Stimulated activated CD8-positive, alpha-beta memory T cell treated with anti-CD3 and anti-CD28 coated beads, Interleukin-2, amount 100 ng/mL, for 1 hour (primary cell): ENCODE measurements around the gene CXCL17.

ENCODE experiments used
- DNase-seq, 2 donors: peaks; one replicate each; pipeline ENCODE4 v3.0.0-alpha.2; 2020; ENCODE audit warnings: low read depth in 2 of 2

The CXCL17 gene

DNA sequence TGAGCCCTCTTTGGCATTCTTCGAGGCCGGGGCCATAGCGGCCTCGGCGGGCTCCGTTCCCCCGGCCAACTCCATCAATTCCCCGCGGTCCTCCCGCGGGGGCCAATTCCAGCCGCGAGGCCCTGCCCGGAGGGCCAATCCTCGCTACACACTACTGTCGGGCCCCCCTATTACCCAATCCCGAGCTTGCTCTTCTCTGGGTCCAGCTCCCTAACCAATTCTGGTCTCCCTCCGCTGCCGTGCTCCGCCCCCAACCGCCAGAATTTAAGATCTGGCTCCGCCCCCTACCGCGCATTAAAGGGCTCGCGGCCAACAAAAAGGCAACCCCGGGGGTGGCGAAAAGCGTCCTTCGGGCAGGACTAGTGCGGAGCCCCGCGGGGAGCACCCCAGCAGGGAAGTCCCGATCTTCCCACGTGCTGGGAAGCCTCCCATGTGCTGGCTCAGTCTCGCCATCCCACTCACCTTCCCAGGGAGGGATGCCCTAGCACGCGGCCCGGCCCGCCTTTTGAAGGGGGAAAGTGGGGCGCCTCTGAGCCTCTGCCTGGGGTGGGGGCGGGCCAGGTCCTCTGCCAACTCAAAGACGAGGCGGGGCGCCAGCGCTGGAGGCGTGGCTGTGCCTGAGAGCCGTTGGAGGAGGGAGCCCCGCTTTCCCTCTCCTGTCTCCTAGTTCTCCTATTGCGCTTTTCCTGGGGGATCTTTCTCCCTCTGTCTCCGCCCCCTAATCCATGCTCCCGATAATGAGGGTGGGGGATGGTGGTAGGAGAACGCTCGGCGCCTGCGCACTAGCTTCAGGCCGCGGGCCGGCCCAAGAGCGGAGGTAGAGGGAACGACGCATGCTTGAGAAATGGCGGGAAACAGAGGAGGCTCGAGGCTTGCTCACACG is 19.0 kb downstream of the CXCL17 start:
- DNase-seq, result peak; percentile 86 to 87

DNA sequence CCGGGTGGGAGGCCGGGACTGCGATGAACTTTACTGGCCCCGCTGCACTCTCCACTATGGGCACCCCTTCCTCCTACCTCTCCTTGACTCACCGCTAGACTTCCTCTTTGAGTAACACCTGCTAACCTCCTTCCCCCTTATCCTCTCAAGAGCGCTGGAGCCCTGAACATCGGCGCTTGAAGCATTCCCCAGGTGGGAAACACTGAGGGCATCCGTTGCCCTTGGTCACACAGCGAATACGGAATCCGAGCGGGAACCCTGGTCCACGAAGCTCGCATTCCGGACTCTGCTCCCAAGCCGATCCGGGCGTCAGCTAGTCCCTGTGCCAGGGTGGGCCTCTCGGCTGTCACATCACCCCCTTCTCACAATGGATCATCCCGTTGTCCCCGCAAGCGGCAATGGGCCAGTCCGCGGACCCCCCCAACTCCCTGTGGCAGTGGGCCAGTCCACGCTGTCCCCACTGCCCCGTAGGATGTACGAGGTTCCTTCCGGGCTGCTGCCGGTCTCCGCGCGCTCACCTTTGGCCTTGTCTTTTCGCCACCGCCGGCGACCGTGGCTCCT is 19.8 kb downstream of the CXCL17 start:
- DNase-seq, result peak in 1 of 2 donors; percentile 34

DNA sequence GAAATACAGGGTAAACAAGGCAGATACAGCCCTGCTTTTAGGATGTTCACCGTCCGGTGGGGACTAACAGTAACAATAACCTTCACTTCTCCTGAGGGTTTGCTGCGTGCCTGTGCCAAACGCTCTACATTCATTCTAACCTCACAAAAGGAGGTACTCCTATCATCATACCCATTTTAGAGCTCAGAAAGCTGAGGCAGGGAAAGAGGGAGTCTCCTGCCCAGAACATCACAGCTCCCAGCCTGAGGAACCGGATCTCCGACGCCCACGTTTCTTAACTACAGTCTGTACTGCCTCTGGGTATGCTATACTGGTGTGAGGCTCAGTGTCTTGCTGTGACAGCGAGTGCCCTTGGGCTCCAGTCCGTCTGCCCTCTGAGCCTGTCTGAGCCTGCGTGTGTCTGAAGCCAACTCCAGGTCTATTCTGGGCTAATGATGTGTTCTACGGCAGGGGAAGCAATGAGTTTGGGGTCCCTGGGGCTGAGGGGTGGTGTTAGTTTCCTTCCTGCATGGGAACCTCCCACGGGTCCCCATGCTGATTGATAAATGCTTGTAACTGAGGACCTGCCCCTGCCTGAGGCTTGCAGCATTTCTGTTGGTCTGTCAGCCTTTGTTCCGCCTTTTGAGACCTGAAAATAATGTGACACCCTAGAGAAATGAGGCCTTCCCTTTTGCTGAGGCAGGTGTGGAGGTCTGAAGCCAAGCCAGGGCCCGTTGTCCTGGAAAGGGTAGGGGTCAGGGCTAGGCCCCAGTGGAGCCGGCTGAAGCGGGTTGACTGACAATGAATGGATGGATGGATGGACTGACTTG is 20.4 kb downstream of the CXCL17 start:
- DNase-seq, result no peak

DNA sequence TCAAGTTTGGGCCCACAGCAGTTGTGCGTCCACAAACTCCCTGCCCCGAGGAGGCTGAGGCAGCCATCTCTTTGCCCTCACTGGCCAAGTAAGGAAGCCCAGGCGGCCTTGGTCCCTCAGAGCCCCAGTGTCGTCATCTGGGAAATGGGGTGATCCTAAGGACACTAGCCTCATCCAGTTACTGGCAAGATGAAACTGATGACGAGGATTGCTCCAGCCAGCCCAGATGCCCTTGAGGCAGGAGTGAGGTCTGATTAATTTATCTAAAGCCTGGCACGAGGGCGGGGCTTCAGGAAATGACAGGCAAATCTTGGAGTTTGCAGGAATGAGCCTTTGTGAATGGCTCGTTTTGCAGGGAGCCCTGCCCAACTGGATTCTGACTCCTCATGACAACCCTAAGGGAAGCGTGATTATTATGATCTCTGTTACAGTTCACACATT is 21.1 kb downstream of the CXCL17 start:
- no peak for DNase-seq

DNA sequence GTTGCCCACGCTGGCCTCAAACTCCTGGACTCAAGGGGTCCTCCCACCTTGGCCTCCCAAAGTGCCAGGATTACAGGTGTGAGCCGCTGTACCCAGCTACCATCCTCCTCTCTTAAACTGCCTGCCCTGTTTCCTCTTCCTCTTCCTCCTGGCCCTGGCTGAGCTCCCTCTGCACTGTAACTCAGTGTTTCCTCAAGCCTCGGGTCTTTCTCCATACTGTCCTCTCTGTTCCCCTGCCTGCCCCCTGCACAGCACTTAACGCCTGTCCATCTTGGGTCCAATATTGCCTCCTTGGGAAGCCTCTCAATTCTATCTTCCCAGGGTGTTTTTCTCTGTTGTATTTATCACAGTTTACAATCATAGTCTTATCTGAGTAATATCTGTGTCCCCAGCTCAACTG is 21.6 kb downstream of the CXCL17 start:
- no peak for DNase-seq

DNA sequence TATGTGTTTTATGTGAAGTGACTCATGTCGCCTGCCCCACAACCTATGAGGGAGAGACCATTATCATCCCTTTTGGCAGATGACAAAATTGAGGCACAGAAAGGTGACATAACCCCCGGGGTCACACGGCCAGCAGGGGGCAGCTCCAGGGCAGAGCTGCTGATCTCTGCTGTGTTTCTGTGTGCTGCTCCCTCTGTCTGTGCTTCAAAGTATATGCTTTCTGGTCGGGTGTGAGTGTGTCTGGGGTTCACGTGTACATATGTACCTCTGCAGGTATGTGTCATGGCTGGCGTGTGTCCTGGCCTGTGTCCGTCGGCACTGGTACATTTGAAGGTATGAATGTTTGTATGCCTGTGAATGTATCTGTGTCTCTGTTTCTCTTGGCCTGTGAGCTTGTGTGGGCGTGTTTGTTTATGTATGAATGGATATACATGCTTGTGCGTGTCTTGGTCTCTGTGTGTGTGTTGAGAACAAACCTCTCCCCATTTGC is 22.6 kb downstream of the CXCL17 start:
- peak; percentile 40 to 55 for DNase-seq

DNA sequence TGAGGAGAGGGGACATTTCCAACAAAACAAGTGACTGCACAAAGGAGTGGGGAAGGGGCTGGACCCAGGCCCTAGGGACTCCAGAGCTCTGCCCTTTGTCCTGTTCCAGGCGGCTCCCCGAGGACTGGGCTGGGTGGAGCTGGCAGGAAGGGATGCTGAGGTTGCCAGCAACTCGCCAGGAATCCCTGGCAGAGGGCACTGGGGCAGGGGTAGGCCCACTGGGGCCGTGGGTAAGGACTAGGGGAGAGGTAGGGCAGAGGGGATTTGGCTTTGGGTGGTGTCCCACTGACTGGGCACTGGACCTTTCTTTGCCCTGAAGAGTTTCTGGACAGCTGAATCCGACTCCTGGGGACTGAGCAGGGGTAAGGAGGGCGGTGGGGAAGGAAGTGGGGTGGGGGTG is 23.4 kb downstream of the CXCL17 start:
- DNase-seq, result no peak

DNA sequence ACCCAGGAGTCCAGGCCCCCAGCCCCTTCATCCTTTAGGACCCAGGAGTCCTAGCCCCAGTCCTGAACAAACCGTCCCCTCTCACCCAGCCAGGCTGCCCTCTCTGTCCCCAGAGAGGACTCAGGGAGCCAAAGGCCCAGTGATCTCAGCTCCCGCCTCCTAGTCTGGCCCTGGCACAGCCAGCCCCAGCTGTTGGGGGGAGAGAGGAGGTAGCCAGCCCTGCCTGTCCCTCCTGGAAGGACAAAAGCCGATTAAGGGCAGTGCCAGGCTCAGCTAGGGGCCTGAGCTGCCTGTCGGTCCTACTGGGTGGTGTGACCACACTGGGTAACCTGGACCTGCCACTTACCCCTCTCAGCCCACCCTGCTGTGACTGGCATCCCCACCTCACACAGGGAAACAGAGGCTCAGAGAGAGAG is 30.1 kb downstream of the CXCL17 start:
- DNase-seq, result no peak

DNA sequence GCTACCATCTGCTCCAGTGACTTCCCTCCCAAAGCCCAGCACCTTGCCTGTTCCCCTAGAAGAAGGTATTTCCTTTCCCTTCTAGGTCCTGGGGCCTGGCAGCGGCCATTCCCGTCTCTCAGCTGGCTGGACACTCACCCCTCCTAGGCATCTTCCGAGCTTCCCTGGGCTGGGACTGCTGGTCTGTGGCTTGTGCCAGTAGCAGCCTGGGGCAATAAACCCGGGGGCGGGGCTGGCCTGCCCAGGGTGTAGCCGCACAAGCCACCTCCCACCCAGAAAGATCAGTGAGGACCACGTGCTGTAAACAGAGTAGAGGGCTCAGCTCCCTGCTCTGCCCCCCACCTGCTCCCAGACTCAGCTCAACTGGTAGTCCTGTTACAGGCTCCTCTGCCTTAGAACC is 30.5 kb downstream of the CXCL17 start:
- DNase-seq, result no peak

DNA sequence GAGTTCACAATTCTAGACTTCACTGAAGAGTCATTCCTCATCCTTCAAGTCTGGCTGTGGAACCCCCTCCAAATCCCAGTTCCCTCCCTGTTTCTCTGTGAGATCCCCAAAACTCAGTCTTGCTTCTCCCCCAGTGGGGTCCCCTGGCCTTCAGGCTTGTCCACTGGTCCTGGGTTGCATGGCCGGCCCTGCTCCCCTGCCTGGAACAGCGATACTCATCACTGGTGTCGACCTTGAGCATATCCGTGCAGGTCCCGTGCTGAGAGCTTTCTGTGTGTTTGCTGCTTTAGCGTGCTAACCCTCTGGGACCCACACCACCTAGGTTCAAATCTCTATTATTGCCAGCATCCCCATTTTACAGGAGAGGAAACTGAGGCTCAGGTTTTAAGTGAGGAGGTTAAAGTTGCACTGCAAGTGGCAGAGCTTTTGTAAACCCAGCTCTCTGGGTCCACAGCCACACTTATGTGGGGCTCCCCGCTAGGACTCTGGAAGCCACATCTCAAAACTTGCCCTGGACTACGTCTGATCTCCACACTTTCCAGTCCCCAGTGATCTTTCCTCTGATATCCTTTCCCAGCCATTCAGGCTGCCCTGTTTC is 31.1 kb downstream of the CXCL17 start:
- DNase-seq, result no peak

DNA sequence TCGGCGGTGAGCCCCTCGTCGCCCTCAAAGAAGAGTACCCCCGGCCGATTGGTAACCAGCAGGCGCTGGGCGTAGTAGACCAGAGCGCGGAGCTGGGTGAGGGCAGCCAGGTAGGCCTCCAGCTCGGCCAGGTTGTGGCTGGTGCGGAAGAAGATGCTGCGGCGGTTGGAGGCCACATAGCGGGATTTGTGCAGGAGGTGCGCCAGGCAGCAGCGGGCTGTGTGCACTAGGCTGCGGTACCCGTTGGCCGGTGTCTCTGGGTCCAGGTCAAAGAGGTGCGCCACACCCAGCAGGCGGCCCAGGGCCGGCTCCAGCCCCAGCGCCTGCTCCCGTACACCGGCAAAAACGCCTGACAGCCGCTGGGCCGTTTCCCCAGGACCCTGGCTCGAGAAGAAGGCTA is 32.4 kb downstream of the CXCL17 start:
- no peak for DNase-seq

DNA sequence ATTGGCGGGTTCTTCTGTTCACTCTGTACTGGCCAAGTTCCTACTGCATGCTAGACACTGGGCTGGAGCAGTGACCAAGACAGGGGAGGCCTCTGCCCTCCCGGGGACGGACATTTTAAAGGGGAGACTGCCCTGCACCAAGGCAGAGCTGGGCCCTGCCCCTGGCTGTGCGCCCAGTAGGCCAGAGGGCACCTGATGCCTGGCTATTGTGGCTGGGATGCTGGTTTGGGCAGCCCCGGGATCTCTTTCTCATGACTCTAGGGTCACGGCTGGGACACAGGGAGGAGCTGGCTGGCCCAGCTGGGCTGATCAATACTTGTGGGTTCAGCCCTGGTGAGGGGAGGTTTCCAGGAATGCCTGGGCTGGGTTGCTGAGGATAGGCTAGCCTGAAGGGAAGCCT is 33.3 kb downstream of the CXCL17 start:
- no peak for DNase-seq

DNA sequence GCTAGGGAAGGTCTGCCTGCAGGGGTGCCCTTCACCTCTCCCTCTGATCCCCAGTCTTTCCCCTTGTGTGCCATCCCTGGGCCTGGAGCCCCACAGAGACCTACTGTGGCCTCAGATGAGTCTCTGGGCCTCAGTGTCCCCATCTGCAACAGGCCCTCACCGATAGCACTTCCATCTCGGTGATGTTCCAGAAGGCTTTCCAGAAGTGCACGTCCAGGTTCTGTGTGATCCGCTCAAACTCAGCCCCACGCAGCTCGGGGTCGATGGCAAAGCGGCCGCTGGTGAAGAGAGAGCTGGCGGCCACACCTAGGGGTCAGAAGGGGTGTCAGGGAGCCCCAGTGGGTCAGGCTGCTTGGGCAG is 35.0 kb downstream of the CXCL17 start:
- DNase-seq, result no peak

DNA sequence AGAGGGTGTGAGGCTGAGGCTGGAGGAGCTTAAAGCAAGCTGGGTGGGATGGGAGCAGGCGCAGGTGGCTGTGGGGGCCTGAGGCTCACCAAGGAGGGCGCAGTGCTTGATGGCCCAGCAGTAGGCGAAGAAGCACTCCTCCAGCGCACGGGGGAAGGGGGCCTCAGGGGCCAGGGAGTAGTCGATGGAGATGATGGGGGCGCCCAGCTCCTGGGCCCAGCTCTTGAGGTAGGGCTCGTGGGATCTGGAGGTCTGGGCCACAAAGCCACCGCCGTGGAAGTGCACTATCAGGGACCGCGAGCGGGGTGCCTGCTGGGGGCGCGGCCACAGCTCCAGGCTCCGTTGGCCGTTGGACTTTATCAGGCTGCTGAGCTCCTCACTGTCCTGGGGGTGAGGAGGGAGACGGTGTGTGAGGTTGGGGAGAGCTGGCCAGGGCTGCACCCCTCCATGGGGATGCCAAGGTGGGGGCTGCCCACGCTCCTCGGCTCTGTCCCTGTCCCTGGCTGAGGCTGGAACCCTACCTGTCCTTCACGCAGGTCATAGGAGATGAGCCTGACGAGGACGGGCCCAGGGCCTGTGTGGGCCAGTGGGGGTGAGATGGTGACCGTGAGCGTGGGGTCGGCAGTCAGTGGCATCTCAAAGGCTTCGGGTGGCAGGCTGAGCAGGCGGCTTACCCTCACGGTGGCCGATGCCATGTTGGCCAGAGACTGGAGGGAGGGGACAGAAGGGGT is 35.5 kb downstream of the CXCL17 start:
- DNase-seq, result no peak

DNA sequence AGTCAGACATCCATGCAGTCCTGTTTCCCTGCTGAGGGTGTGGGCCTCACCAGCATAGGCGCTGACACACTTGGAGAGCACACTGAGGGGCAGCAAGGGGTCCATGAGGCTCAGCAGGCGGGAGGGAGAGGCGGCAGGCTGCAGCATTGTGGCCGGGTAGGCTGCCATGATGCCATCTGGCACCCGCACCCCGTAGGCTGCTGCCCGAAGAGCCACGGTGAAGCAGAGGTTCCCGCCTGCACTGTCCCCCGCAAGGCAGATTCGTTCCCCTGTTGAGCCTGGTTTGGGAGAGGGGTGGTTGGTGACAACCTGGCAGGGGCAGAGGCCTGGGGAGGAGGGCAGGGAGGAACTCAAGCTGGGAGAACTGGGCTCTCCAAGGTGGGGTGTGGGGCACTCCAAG is 36.6 kb downstream of the CXCL17 start:
- DNase-seq, result no peak

DNA sequence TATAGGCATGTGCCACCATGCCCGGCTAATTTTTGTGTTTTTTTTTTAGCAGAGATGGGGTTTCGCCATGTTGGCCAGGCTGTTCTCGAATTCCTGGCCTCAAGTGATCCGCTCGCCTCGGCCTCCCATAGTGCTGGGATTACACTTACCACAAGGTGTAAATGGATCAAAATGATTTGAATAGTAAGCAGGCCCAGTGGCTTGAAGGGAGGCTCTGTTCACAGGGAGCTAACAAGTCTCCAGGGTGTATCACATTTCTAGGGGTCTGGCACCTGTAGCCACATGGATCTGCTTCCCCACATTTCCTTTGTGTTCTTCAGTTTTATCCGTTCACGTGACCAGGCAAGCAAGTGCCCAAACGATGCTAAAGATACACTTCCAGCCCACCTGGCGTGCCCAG is 39.2 kb downstream of the CXCL17 start:
- no peak for DNase-seq

DNA sequence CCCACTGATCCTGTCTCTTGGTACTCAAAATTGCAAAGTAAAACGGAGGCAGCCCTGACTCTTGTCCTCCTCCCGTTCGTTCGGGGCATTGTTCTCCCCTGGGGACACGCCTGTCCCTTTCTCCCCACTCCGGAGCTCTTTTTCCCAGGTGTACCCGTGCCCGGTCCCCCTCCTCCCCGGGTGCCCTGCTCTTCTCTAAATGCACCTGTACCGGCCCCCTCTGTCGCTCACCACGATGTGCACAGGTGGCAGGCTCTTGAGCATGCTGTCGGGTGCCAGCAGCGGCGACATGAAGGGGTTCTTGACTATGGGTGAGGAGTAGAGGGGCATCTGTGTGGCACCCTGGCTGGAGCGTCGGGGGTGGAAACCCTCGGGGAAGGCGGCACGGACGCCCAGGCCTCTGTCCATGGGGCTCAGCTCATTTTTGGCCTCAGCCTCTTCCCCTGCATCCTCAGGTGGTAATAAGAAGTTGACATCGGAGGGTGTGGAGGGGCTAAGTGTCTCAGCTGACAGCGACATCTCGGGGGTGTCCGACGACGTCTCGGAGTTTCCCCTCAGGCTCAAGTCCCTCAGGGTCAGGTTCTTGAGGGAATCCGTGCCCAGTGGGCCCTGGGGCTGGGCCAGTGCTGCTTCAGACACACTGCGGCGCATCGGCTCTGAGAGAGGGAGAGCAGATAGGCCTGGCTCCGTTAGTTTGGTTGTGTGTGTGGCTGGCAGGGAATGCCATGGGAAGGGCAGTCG is 40.2 kb downstream of the CXCL17 start:
- DNase-seq, result no peak

DNA sequence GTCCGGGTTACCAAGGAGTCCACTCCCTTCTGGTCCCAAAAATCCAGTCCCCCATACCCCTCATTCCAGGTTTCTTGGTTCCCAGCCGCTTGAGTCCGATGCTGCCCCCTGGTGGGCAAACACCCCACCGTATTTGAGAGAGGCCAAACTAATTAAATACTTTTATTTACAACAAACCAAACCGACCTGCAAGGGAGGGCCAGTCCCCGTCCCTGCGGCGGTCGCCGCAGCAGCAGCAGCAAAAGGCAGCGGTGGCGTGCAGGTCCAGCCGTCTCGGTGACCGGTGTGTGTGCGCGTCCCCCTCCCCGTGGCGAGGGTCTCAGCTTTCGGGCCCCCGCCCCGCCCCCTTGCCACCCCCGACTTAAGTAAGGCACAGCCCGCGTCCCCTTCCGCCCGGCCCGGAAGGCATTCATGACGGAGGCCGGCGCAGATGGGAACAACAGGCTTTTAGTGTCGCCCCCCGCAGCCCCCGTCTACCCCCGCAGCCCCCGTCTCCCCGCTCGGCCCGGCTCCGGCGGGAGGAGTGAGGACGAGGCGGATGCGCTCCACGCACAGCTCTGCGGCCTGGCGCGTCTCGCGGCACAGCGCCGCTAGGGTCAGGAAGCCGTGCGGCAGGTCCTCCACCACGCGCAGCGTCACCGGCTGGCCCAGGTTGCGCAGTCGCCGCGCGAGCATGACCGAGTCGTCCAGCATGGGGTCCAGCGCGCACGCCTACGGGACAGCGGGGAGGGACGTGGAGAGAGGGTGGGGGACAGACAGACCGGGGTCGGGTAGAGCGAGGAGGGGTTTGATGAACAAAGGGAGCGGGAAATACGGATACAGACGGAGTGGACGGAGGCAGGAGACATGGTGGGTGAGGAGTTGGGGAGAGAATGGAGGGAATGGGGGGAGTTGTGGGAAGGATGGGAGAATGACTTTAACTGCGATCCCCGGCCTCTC is 41.1 kb downstream of the CXCL17 start:
- DNase-seq, result peak; percentile 50 to 57

DNA sequence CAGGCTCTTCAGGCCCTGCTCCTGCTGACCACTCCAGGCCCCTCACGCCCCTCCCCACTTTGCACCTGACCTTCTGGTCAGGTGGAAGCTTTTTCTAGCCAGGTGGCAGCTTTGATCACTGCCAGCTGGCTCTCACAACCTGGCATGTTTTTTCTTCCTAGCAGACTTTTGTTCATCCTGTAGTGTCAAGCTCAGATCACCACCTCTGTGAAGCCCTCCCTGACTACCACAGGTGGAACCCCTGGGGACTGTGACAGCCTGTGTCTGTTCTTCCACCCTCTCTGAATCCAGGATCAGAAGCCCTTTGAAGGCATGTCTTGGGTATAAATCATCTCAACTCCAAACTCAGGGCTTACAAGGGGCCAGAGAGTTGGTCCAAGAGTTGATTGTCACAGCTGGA is 42.3 kb downstream of the CXCL17 start:
- DNase-seq, result no peak
